ENCODE results near the gene IGFBP6.

DNA sequence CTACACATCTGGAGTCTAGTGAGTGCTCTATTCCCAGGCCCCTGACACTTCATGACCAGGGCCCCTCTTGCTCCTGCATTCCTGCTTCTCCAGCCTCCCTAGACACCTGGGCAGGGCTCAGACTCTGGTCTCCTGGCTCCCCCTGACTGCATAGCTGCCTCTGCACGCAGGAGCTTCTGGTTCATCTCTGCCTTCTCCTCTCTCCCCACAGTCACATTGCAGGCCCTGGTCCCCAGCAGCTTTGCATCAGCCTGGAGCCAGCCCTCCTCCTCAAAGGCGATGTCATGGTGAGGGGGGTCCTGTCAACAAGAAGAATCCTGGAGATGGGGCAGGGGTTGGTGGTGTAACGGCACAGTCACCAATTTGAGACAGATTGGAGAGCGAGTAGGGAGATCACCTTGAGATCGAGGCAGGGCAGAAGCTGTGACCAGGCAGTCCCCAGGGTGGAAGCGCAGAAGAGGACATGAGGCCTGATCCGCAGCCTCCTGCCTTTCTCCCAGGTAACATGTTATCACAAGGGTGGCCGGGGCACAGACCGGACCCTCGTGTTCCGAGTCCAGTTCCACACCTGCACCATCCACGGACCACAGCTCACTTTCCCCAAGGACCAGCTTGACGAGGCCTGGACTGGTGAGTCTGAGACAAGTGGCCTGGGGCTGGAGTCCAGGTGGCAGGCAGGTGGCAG, 39.5 kb upstream of the IGFBP6 start:
- TF ChIP-seq, protein P1, sequence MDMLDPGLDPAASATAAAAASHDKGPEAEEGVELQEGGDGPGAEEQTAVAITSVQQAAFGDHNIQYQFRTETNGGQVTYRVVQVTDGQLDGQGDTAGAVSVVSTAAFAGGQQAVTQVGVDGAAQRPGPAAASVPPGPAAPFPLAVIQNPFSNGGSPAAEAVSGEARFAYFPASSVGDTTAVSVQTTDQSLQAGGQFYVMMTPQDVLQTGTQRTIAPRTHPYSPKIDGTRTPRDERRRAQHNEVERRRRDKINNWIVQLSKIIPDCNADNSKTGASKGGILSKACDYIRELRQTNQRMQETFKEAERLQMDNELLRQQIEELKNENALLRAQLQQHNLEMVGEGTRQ (CRISPR knock-in tag; IDR thresholded peaks at IDR 0.05): no peak
- TF ChIP-seq ETV6 (CRISPR knock-in tag; IDR thresholded peaks at IDR 0.05): no peak
- TF ChIP-seq, protein P2, sequence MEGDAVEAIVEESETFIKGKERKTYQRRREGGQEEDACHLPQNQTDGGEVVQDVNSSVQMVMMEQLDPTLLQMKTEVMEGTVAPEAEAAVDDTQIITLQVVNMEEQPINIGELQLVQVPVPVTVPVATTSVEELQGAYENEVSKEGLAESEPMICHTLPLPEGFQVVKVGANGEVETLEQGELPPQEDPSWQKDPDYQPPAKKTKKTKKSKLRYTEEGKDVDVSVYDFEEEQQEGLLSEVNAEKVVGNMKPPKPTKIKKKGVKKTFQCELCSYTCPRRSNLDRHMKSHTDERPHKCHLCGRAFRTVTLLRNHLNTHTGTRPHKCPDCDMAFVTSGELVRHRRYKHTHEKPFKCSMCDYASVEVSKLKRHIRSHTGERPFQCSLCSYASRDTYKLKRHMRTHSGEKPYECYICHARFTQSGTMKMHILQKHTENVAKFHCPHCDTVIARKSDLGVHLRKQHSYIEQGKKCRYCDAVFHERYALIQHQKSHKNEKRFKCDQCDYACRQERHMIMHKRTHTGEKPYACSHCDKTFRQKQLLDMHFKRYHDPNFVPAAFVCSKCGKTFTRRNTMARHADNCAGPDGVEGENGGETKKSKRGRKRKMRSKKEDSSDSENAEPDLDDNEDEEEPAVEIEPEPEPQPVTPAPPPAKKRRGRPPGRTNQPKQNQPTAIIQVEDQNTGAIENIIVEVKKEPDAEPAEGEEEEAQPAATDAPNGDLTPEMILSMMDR (IDR thresholded peaks at IDR 0.05): no peak

All from WTC11 (cell line).